B cell (primary cell): Measurements from ENCODE around the gene CABP2. TPM values are rescaled to one million over a fixed set of nuclear protein-coding genes. Genes with fewer than 3 reads are reported as not detected.

Experiments used
- ATAC-seq: fragments of 200-7000 bp; cut with Tn5 transposase; one replicate; pipeline ENCODE4 v1.10.0; 2021; ENCODE audit warnings: low read depth, mild to moderate bottlenecking, moderate number of reproducible peaks, moderate library complexity
- CTCF ChIA-PET: fragments of 350-600 bp; sonication (Branson Sonifier 250); formaldehyde crosslinking; loops from one replicate; lab custom pipeline; 2021; ENCODE audit warnings: antibody characterized with exemption, inconsistent platforms; lab: Charles Lee
- POLR2A ChIA-PET: fragments of 350-600 bp; sonication (Branson Sonifier 250); formaldehyde crosslinking; loops from one replicate; lab custom pipeline; 2021; ENCODE audit warnings: antibody characterized with exemption; lab: Charles Lee
- DNase-seq: peaks from one replicate; pipeline ENCODE4 v3.0.0; 2013
- H2AFZ ChIP-seq: 2 replicates; pipeline ENCODE4 v1.6.1; 2012; ENCODE audit warnings: mild to moderate bottlenecking, low read depth, low read length; ENCODE audit not compliant: insufficient read depth, poor library complexity, severe bottlenecking
- H3K27ac ChIP-seq, 2 donors: 1 replicate in 1 of 2; 2 replicates in 1 of 2; pipeline ENCODE4 v1.5.1; 2012 to 2013; ENCODE audit warnings: low read length in 2 of 2, mild to moderate bottlenecking in 2 of 2, moderate library complexity in 1 of 2
- H3K27me3 ChIP-seq, 4 experiments: fragments of 200-600 bp in 1 of 4; sonication (generic) in 1 of 4; replicated peaks in 1 of 4; 1 replicate in 2 of 4; 2 replicates in 2 of 4; pipeline versions ENCODE4 v1.6.1 to v1.7.0; 2013 to 2016; ENCODE audit warnings: low read length in 3 of 4, mild to moderate bottlenecking in 2 of 4, mixed read lengths in 1 of 4, moderate library complexity in 1 of 4; ENCODE audit not compliant: insufficient read depth in 4 of 4, control insufficient read depth in 3 of 4; ENCODE audit errors: control extremely low read depth in 1 of 4
- H3K36me3 ChIP-seq, 2 experiments: replicated peaks in 1 of 2; 1 replicate in 1 of 2; 2 replicates in 1 of 2; pipeline versions ENCODE4 v1.6.1 to v1.7.1; 2013; ENCODE audit warnings: low read length in 1 of 2; ENCODE audit not compliant: insufficient read depth in 2 of 2, control insufficient read depth in 1 of 2; ENCODE audit errors: control extremely low read depth in 1 of 2, extremely low read depth in 1 of 2
- H3K4me1 ChIP-seq, 2 donors: fragments of 200-600 bp in 1 of 2; sonication (generic) in 1 of 2; 1 replicate in 1 of 2; 2 replicates in 1 of 2; pipeline versions ENCODE4 v1.5.1 to v1.6.1; 2013 to 2017; ENCODE audit warnings: low read length in 2 of 2; ENCODE audit not compliant: control insufficient read depth in 2 of 2, insufficient read depth in 2 of 2
- H3K4me2 ChIP-seq: replicated peaks from 2 replicates; pipeline ENCODE3; 2012; ENCODE audit warnings: mild to moderate bottlenecking, low read depth, low read length; ENCODE audit not compliant: poor library complexity, severe bottlenecking
- H3K4me3 ChIP-seq, 5 experiments: fragments of 200-600 bp in 1 of 5; sonication (generic) in 1 of 5; 1 replicate in 3 of 5; 2 replicates in 2 of 5; pipeline versions ENCODE4 v1.5.1 to v1.7.0; 2011 to 2016; ENCODE audit warnings: low read length in 4 of 5, mild to moderate bottlenecking in 4 of 5, low read depth in 2 of 5, control low read depth in 1 of 5, moderate library complexity in 1 of 5; ENCODE audit not compliant: insufficient read depth in 1 of 5; ENCODE audit errors: control extremely low read depth in 1 of 5, extremely low read depth in 1 of 5
- H3K79me2 ChIP-seq: fragments of 200-600 bp; sonication (generic); one replicate; pipeline ENCODE4 v1.6.0; 2016; ENCODE audit warnings: low read length; ENCODE audit not compliant: control insufficient read depth, insufficient read depth
- H3K9ac ChIP-seq: fragments of 200-600 bp; sonication (generic); 2 replicates; pipeline ENCODE4 v1.6.1; 2017; ENCODE audit warnings: mild to moderate bottlenecking, low read length, moderate library complexity
- H3K9me3 ChIP-seq, 3 donors: one replicate each; pipeline versions ENCODE4 v1.6.1 to v1.7.1; 2013; ENCODE audit warnings: low read length in 2 of 3; ENCODE audit not compliant: control insufficient read depth in 2 of 3, insufficient read depth in 1 of 3; ENCODE audit errors: control extremely low read depth in 1 of 3
- H4K20me1 ChIP-seq: 2 replicates; pipeline ENCODE4 v1.6.0; 2012; ENCODE audit warnings: mild to moderate bottlenecking, low read length; ENCODE audit not compliant: insufficient read depth, control insufficient read depth, poor library complexity, severe bottlenecking
- H3K27ac Mint-ChIP-seq: one replicate; pipeline ENCODE4 v1.8.0; 2021; ENCODE audit warnings: mixed read lengths
- H3K27me3 Mint-ChIP-seq: one replicate; pipeline ENCODE4 v1.8.0; 2021; ENCODE audit warnings: mixed read lengths
- H3K4me1 Mint-ChIP-seq: one replicate; pipeline ENCODE4 v1.8.0; 2021; ENCODE audit warnings: mixed read lengths
- H3K4me3 Mint-ChIP-seq: one replicate; pipeline ENCODE4 v1.8.0; 2021; ENCODE audit warnings: mixed read lengths
- H3K9me3 Mint-ChIP-seq: one replicate; pipeline ENCODE4 v1.8.0; 2022; ENCODE audit warnings: mixed read lengths; ENCODE audit not compliant: insufficient read depth
- CTCF ChIP-seq: fragments of 200-600 bp; IDR thresholded peaks from one replicate; pipeline ENCODE4 v1.8.0; 2022; ENCODE audit warnings: antibody characterized with exemption, mild to moderate bottlenecking
- EZH2 ChIP-seq: IDR thresholded peaks from 2 replicates; pipeline ENCODE4 v1.6.1; 2012; ENCODE audit warnings: borderline replicate concordance, low read depth, mild to moderate bottlenecking, moderate library complexity, low read length; ENCODE audit not compliant: insufficient read depth, poor library complexity, severe bottlenecking
- WGBS: methylation state at CpG from one replicate; pipeline ENCODE4 v1.1.5; 2013; ENCODE audit warnings: missing lambda C conversion rate; ENCODE audit not compliant: insufficient coverage; 5-methylcytosine and 5-hydroxymethylcytosine counted together
- intact Hi-C: fragments of 100-400 bp; cut with micrococcal nuclease; formaldehyde crosslinking; loops from one replicate; pipeline ENCODE4 v1.10.0; 2022
- polyA plus RNA-seq: library from polyadenylated mRNA; depleted of rRNA; stranded (reverse); fragments of >200 nt; gene quantifications from 2 replicates; pipeline ENCODE4 v1.2.3, GENCODE V29; 2012
- total RNA-seq, 2 donors: library from RNA; stranded (reverse); fragments of 120-200 nt in 1 of 2; gene quantifications; 1 replicate in 1 of 2; 2 replicates in 1 of 2; pipeline versions ENCODE4 v1.2.3 to v1.2.4, GENCODE V29; 2013 to 2022

Gene CABP2
- total and polyA plus RNA-seq, 2 donors (not counting 1 experiment from before 2014, with no cell fraction given) = not detected

GRCh38 chr11:67504005-67504949 is 19.0 kb downstream of the CABP2 start:
- DNase-seq = no peak
- 4% methylated on average over 101 of the region's 101 CpGs for WGBS
- peaks cover 74% of the 10 kb centered on the region for H4K20me1 ChIP-seq
- peak overlapping the region; percentile 52 to 98 for H3K27ac ChIP-seq
- peak overlapping the region; percentile 92 for H3K4me3 Mint-ChIP-seq
- no peaks in the 10 kb centered on the region for H3K9me3 Mint-ChIP-seq
- POLR2A ChIA-PET = interaction anchor here (0.5 to 2.1 kb wide), 8 partner anchors 21 to 373 kb away, joined by 3 to 13 read pairs (median 5); partner anchors contain the start of genes AIP, PPP1CA, PTPRCAP and RAD9A
- no peaks in the 10 kb centered on the region for H3K27me3 ChIP-seq
- peak overlapping the region; percentile 90 for H3K27ac Mint-ChIP-seq
- CTCF ChIA-PET = interaction anchor here (1.4 to 2.8 kb wide), 6 partner anchors 16 to 158 kb away, joined by 5 to 20 read pairs (median 8); partner anchors contain the start of genes PPP1CA, RAD9A and TBC1D10C
- H3K79me2 ChIP-seq = peaks cover 47% of the 10 kb centered on the region
- peaks cover 0 to 47% of the 10 kb centered on the region in 2 experiments for H3K36me3 ChIP-seq
- H2AFZ ChIP-seq = peak overlapping the region; percentile 74
- H3K27me3 Mint-ChIP-seq = no peaks in the 10 kb centered on the region
- H3K4me1 ChIP-seq = peaks cover 40 to 50% of the 10 kb centered on the region in 2 donors
- intact Hi-C loops = loop anchor here (2.0 kb wide), 1 partner anchor 215 kb away; the partner anchor contains the start of gene ANKRD13D
- no peak for TF ChIP-seq CTCF
- no peak for TF ChIP-seq EZH2
- peak overlapping the region; percentile 97 for H3K4me2 ChIP-seq
- no peak for ATAC-seq
- H3K4me3 ChIP-seq = peak overlapping the region; percentile 39 to 92 (median 88)
- peak overlapping the region; percentile 89 for H3K9ac ChIP-seq
- H3K4me1 Mint-ChIP-seq = peaks cover 48% of the 10 kb centered on the region
- no peaks in the 10 kb centered on the region for H3K9me3 ChIP-seq
